PC-3 (cell line): ENCODE results near the gene CELF6. TPM values are rescaled to one million over a fixed set of nuclear protein-coding genes. Genes with fewer than 3 reads are reported as not detected.

ENCODE experiments used
- ATAC-seq: fragments of 200-7000 bp; cut with Tn5 transposase; 2 replicates; pipeline ENCODE4 v1.9.1; 2020; ENCODE audit warnings: mild to moderate bottlenecking, moderate library complexity
- BruUV-seq: library from RNA; stranded (reverse); fragments of 400-500 nt; replicated peaks from 2 replicates; lab custom pipeline; 2021; lab: Mats Ljungman, UMichigan
- CTCF ChIA-PET: fragments of 300-600 bp; sonication (Branson Sonifier 250); formaldehyde crosslinking; loops from one replicate; lab custom pipeline; 2022; ENCODE audit warnings: antibody characterized with exemption; lab: Charles Lee
- POLR2A ChIA-PET: fragments of 300-600 bp; sonication (Branson Sonifier 250); formaldehyde crosslinking; loops from one replicate; lab custom pipeline; 2022; ENCODE audit warnings: antibody characterized with exemption; ENCODE audit not compliant: unreplicated experiment; lab: Charles Lee
- DNase-seq: peaks from one replicate; pipeline ENCODE4 v3.0.0-alpha.2; 2015
- H2AFZ ChIP-seq: fragments of 300-600 bp; sonication (generic); 2 replicates; pipeline ENCODE4 v1.6.0; 2016; ENCODE audit warnings: antibody characterized with exemption, low read length
- H3F3A ChIP-seq: fragments of 300-600 bp; sonication (generic); one replicate; pipeline ENCODE4 v1.6.0; 2017; ENCODE audit warnings: antibody characterized with exemption, low read length, control low read depth, mild to moderate bottlenecking; ENCODE audit not compliant: unreplicated experiment
- H3K27ac ChIP-seq: fragments of 300-600 bp; sonication (generic); 2 replicates; pipeline ENCODE4 v1.5.1; 2016; ENCODE audit warnings: mild to moderate bottlenecking, low read length
- H3K27me3 ChIP-seq: fragments of 300-600 bp; sonication (generic); 2 replicates; pipeline ENCODE4 v1.6.1; 2016; ENCODE audit warnings: low read length, mixed read lengths
- H3K36me3 ChIP-seq: fragments of 300-600 bp; sonication (generic); 2 replicates; pipeline ENCODE4 v1.6.1; 2016; ENCODE audit warnings: low read depth, mixed run types, low read length, mixed read lengths
- H3K4me1 ChIP-seq: fragments of 300-600 bp; sonication (generic); 2 replicates; pipeline ENCODE4 v1.5.1; 2016; ENCODE audit warnings: low read length; ENCODE audit not compliant: insufficient read depth
- H3K4me2 ChIP-seq: fragments of 300-600 bp; sonication (generic); 2 replicates; pipeline ENCODE4 v1.6.0; 2016; ENCODE audit warnings: low read length
- H3K4me3 ChIP-seq: fragments of 300-600 bp; sonication (generic); 2 replicates; pipeline ENCODE4 v1.5.1; 2016; ENCODE audit warnings: mild to moderate bottlenecking, low read length, mixed read lengths
- H3K79me2 ChIP-seq: fragments of 300-600 bp; sonication (generic); 2 replicates; pipeline ENCODE4 v1.6.1; 2017; ENCODE audit warnings: low read length, mixed read lengths
- H3K9ac ChIP-seq: fragments of 300-600 bp; sonication (generic); 2 replicates; pipeline ENCODE4 v1.6.0; 2016; ENCODE audit warnings: mild to moderate bottlenecking, low read length
- H3K9me2 ChIP-seq: fragments of 300-600 bp; sonication (generic); replicated peaks from 2 replicates; pipeline ENCODE4 v1.6.1; 2016; ENCODE audit warnings: mixed run types, low read length, mixed read lengths
- H3K9me3 ChIP-seq: fragments of 300-600 bp; sonication (generic); 2 replicates; pipeline ENCODE4 v1.6.1; 2016; ENCODE audit warnings: low read length, mixed read lengths
- H4K20me1 ChIP-seq: fragments of 300-600 bp; sonication (generic); 2 replicates; pipeline ENCODE4 v1.6.1; 2016; ENCODE audit warnings: low read length, mixed read lengths
- CTCF ChIP-seq: fragments of 300-600 bp; sonication (generic); conservative IDR thresholded peaks from 2 replicates; pipeline ENCODE4 v1.5.1; 2017; ENCODE audit warnings: antibody characterized with exemption, low read depth, mild to moderate bottlenecking, low read length
- EZH2 ChIP-seq: fragments of 300-600 bp; sonication (generic); IDR thresholded peaks from one replicate; pipeline ENCODE4 v1.6.1; 2017; ENCODE audit warnings: antibody characterized with exemption, mild to moderate bottlenecking, low read length; ENCODE audit not compliant: unreplicated experiment
- EZH2phosphoT487 ChIP-seq: fragments of 300-600 bp; sonication (generic); IDR thresholded peaks from 2 replicates; pipeline ENCODE4 v1.6.1; 2018; ENCODE audit warnings: mild to moderate bottlenecking, antibody characterized with exemption, low read length, borderline replicate concordance
- intact Hi-C: fragments of 100-400 bp; cut with micrococcal nuclease; formaldehyde crosslinking; loops from 2 replicates; pipeline ENCODE4 v1.9.0; 2023
- total RNA-seq: library from RNA; depleted of rRNA; stranded (reverse); fragments of >200 nt; gene quantifications from 2 replicates; pipeline ENCODE4 v1.2.3, GENCODE V29; 2014

CELF6 gene
- total RNA-seq, 1 experiment from 2014 or later = not detected

GRCh38 chr15:72249142-72249810 is 70.7 kb downstream of the CELF6 start:
- POLR2A ChIA-PET = no interaction called here

GRCh38 chr15:72248514-72248913 is 71.4 kb downstream of the CELF6 start:
- TF ChIP-seq EZH2 (no peak), EZH2phosphoT487 (no peak), CTCF (no peak)
- H4K20me1 ChIP-seq = no peaks in the 10 kb centered on the region
- no peaks in the 10 kb centered on the region for H3K79me2 ChIP-seq
- no peak overlapping the region for H2AFZ ChIP-seq
- H3K27me3 ChIP-seq = no peaks in the 10 kb centered on the region
- H3F3A ChIP-seq = no peaks in the 10 kb centered on the region
- H3K36me3 ChIP-seq = no peaks in the 10 kb centered on the region
- ATAC-seq (no peak), DNase-seq (no peak)
- intact Hi-C loops = no loop called here
- H3K9me2 ChIP-seq = no peaks in the 10 kb centered on the region
- no TSS peak for BruUV-seq
- ChIA-PET CTCF (no interaction called here), POLR2A (no interaction called here)
- H3K9me3 ChIP-seq = no peaks in the 10 kb centered on the region
- H3K4me3 ChIP-seq = no peak overlapping the region
- H3K4me1 ChIP-seq = no peaks in the 10 kb centered on the region
- H3K4me2 ChIP-seq = no peak overlapping the region
- H3K9ac ChIP-seq = no peak overlapping the region
- H3K27ac ChIP-seq = no peak overlapping the region

More at GRCh38 chr15:72249142-72249810, 70.7 kb downstream of the CELF6 start:
- ATAC-seq (peak; percentile 64), DNase-seq (no peak)
- CTCF ChIA-PET = no interaction called here
- no peaks in the 10 kb centered on the region for H3K79me2 ChIP-seq
- no peak overlapping the region for H3K27ac ChIP-seq
- H4K20me1 ChIP-seq = no peaks in the 10 kb centered on the region
- no peaks in the 10 kb centered on the region for H3F3A ChIP-seq
- no peaks in the 10 kb centered on the region for H3K9me3 ChIP-seq
- no peak overlapping the region for H2AFZ ChIP-seq
- H3K9ac ChIP-seq = no peak overlapping the region
- no TSS peak for BruUV-seq
- TF ChIP-seq EZH2 (no peak), CTCF (no peak), EZH2phosphoT487 (no peak)
- intact Hi-C loops = no loop called here
- H3K9me2 ChIP-seq = no peaks in the 10 kb centered on the region
- H3K4me2 ChIP-seq = no peak overlapping the region
- no peak overlapping the region for H3K4me3 ChIP-seq
- H3K36me3 ChIP-seq = no peaks in the 10 kb centered on the region
- H3K27me3 ChIP-seq = no peaks in the 10 kb centered on the region
- H3K4me1 ChIP-seq = no peaks in the 10 kb centered on the region

- Histone ChIP-seq H3K9ac (no peak overlapping the region), H3F3A (peaks cover 3% of the 10 kb centered on the region), H2AFZ (no peak overlapping the region), H3K9me3 (no peaks in the 10 kb centered on the region), H3K36me3 (no peaks in the 10 kb centered on the region), H3K4me3 (no peak overlapping the region), H4K20me1 (no peaks in the 10 kb centered on the region), H3K79me2 (no peaks in the 10 kb centered on the region), H3K4me2 (no peak overlapping the region), H3K4me1 (peaks cover 9% of the 10 kb centered on the region), H3K27ac (no peak overlapping the region), H3K9me2 (no peaks in the 10 kb centered on the region), H3K27me3 (no peaks in the 10 kb centered on the region)
- no peak for ATAC-seq
- intact Hi-C loops = no loop called here
- no peak for TF ChIP-seq CTCF
- no peak for TF ChIP-seq EZH2
- CTCF ChIA-PET = no interaction called here
- no TSS peak for BruUV-seq
- no peak for DNase-seq
- POLR2A ChIA-PET = no interaction called here
These were observed 77.1 kb downstream of the CELF6 start for GRCh38 chr15:72242775-72243370.
